GM21717 (cell line): Measurements from ENCODE around the gene CACHD1.

Source experiments
- ATAC-seq: cut with Tn5 transposase; IDR thresholded peaks from one replicate; pipeline ENCODE4 v1.9.1; 2021; ENCODE audit warnings: mild to moderate bottlenecking, moderate library complexity; ENCODE audit not compliant: unreplicated experiment

The CACHD1 gene

GRCh38 chr1:64472805-64473204 is 2.9 kb downstream of the CACHD1 start:
- no peak for ATAC-seq

DNA sequence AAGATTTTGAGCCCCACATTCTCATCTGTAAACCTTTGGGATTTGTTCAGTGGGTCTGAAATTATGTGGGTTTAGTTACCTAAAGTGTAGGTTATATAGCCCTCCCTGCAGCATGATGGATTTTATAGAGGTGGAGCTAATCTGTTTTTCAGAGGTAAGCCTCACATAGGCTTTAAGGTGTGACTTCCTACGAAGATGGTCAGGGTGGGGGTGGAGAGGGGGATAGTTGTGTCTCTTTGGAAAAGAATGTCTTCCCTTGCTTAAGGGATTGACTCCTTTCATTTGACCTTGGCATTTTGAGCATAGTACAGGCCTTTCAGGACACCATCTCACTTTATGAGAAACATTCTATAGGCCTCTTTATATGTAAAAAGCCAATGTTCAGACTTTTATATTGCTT is 3.4 kb downstream of the CACHD1 start:
- ATAC-seq: no peak

DNA sequence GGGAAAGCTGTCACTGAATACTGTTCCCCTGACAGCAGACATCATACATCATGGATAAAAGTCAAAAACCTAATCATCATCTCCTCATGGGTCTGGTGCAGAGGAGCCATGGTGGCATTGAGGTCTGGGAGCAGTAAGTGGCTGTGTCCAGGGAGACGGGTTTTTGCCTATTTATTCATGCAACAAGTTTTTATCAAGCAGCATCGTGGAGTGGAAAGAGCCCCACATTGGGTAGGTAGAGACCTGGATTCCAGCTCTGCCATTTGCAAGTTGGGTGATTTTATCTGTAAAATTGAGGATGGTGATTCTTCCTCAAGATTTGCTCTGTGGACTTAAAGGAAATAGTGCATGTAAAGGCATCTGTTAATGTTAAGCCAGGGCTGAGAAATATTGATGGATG is 4.2 kb downstream of the CACHD1 start:
- no peak for ATAC-seq

- ATAC-seq: no peak
Measured at GRCh38 chr1:64474665-64475439, 4.9 kb downstream of the CACHD1 start.

GRCh38 chr1:64476251-64476952 is 6.5 kb downstream of the CACHD1 start:
- ATAC-seq: no peak

DNA sequence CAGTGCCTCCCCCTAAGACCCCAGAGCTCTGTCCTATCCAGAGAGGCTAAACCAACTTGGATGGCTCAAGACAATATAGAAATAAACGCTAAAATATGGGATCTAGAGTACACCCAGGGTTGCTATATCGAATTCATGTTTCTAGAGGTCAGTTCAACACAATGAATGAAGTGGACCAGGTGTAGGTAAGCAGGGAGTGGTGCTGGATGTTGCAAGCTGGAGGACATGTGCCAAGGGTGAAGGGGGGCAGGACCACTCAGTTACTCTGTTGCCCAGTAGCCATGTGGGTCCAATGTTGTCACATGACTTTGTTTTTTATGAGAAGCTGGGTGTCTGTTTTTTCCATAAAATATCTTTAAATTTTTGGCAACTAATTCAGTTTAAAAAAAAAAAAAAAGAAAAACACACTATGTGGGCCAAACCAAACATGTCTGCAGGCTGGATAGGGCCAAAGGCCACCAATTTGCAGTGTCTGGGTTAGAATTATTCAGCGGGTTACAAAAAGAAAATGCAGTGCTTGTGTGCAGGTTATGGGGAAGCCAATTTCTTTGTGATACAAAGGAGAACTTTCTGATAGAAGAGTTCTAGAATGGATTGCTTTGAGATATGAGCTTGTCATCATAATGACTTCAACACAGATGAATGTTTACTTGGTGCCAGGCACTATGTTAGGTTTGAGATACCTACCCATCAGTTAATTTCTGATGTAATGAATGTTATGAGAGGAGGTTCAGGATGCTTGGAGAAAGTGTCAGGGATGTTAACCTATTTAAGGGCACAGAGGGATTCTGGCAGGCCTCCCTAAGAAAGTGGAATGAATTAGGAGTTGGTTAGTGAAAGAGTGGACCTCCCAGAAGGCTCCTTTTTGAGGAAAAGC is 8.9 kb downstream of the CACHD1 start:
- ATAC-seq: no peak

- no peak for ATAC-seq
Measured at GRCh38 chr1:64479874-64480273, 9.9 kb downstream of the CACHD1 start.

DNA sequence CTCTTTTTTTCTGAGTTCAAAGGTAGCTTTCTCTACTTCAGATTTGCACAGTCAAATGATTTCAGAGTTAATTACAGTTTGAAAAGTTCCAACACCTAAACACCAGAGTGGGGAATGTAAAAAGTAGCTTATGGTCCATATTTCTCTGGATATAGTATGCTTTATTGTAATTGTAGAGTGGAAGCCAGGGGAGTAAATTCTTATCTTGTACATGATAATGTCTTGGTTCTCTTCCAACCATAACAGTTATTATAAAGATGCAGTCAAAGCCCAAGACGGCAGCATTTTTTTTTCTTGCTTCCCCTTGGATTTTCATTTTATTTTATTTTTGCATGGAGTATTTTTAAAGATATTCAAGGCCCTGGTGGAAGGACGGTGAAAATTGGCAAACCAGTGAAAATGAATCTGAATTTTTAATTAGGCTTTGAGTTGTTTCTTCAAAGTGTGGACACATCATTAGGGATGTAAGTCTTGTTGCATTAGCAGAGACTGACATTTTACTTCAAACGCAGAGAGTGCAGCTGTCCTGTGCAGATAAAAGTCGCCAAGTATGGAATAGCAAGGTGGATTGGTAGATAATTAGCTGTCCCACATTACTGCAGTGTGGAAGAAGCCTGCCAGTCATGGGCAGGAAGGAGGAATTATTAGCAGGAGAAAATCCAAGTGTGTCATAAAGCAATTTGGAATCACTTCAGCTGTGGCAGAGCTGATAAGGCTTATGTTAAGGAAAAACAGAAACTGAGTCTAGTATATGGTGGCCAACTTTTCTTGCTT is 11.3 kb downstream of the CACHD1 start:
- ATAC-seq: no peak

DNA sequence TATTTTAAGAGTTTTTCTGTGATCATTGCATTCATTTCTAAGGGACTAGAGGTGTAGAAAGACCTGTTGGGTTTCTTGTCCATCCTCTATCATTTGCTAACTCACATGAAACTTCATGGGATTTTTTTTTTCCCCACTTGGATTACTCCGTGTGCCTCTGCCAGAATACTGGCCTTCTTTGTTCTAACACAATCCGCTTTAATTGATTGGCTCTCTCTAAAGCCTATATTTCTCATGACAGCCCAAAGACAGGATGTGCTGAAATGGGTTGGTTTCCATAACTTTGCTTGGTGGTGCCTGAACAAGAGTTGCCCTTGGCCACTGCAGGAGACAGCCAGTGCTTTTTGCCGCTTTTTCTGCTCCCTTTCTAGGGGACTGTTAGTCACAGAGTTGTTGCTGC is 12.2 kb downstream of the CACHD1 start:
- ATAC-seq: no peak

- no peak for ATAC-seq
Measured at GRCh38 chr1:64482720-64483119, 12.8 kb downstream of the CACHD1 start.

GRCh38 chr1:64483731-64484414 is 13.9 kb downstream of the CACHD1 start:
- ATAC-seq: no peak

- no peak for ATAC-seq
Measured at GRCh38 chr1:64484651-64485050, 14.7 kb downstream of the CACHD1 start.

DNA sequence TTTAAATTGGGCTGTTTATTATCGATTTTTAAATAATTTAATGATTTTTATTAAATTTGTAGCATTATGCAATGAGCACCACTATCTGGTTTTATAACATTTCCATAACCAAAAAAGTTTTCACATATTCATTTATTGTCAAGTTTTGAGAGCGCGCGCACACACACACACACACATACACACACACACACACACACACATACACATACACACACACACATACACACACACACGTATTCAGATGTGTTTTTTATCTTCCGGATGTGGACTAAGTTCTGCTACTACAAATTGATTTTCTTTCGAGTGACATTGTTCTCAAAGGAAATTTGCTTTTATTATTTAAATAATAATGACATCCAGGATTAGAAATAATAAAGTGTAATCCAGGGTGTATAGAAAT is 16.3 kb downstream of the CACHD1 start:
- ATAC-seq: no peak

GRCh38 chr1:64487061-64487460 is 17.1 kb downstream of the CACHD1 start:
- no peak for ATAC-seq

DNA sequence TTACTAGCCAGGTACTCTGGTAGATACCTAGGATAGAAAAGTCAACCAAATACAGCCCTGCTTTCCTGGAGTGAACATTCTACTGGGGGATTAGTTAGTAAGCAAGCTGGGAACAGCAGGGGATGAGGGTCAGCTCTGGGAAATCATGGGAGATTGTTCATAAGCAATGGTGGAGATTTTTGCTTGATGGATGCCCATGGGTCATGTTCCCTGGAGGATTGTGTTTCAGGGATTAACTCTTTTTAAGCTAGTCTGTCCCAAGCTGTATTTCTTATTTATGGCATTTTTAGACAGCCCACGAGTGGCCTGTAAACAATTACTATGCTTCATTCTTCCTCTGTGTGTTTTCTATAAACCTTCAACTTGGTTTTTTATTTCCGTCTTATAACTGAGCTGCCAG is 18.9 kb downstream of the CACHD1 start:
- no peak for ATAC-seq

DNA sequence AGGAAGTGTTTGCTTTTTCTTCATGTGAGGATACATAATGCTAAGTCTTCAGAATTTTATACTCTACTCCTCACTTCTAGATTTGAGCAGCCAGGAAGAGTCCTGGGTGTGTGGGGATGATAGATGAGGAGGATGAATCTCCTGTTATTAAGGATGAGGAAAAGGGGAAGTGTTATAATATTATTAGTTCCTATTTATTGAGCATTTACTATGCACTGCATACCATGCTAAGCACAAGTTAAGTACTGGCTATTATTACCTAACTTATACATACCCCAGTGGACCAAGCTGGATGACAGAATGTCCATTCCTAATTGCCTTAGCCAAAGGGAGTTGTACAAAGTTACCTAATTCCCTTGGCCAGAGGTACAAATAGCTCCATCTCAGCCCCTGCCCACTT is 19.8 kb downstream of the CACHD1 start:
- ATAC-seq: no peak

DNA sequence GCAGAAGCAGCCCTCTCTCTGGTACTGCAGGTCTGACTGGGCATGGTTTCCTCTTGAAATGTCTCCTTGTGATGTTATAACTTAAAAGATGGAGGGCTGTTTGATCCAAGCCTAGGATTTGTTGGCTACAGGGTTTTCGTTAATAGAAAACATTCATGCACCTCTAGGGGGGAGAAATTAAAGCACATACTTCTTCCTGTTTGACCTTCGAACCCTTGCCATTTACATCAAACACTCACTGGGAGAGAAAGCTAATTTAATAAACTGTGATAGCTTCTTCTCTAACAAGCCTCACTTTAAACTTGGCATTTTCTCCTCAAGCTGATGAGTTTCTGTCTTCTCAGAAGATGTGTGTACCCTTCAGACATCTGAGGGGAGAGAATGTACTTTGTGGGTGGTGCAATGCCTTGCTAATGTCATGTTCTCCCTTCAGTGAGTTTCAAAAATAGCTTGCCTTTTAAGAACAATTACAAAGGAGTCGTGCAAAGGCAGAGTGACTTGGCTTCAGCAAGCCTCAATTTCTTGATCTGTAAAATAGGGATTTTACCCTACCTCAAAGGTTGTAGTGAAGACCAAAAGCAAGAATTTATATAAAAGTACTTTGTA is 20.4 kb downstream of the CACHD1 start:
- ATAC-seq: no peak

- ATAC-seq: no peak
Measured at GRCh38 chr1:64492424-64492823, 22.5 kb downstream of the CACHD1 start.

DNA sequence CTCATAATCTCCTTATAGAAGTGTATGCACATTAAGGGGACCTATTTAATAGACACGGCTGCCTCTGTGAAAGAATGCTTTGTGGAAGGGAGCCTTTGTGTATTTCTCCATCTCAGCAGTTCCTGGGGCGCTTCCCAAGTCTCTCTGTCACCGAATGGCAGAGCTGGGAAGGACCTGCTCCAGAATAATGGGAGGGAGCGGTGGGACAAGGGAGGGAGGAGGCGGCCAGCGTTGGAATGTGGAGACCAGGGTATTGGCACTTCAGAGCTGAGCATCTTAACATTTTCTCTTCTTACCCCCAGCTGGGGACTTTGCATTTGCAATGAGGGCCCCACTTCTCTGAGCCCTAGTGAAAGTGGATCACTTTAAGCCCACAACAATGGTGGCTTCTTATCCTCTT is 23.9 kb downstream of the CACHD1 start:
- ATAC-seq: no peak

- ATAC-seq: no peak
Measured at GRCh38 chr1:64494659-64495058, 24.7 kb downstream of the CACHD1 start.
